ENCODE results near the gene ARL5A. TPM values are rescaled to one million over a fixed set of nuclear protein-coding genes. Genes with fewer than 3 reads are reported as not detected.

The ARL5A gene
- total and polyA plus RNA-seq, 9 of the 15 experiments (the other 6 are each of a cell fraction or from before 2014, with no cell fraction given) = 16.3 to 117 (median 88.4) TPM

GRCh38 chr2:151765760-151766410, 62.3 kb downstream of the ARL5A start:
- DNase-seq (ENCODE audit: extremely low read depth in 1 of 4, low spot score in 3 of 4) (no peak), FAIRE-seq (no peak), ATAC-seq (peak; percentile 10)
- peaks cover 16 to 54% of the 10 kb centered on the region in 2 experiments for H3K4me1 ChIP-seq (replicated peaks in 1 of 2; ENCODE audit: control insufficient read depth in 2 of 2, insufficient read depth in 2 of 2, low read length in 2 of 2)
- BruUV-seq (replicated peaks) = no TSS peak
- in situ Hi-C loops (cut with MboI) = no loop called here
- H3K4me3 ChIP-seq = no peak overlapping the region
- H4K20me1 ChIP-seq (replicated peaks; ENCODE audit: control insufficient read depth, insufficient read depth, low read length) = no peaks in the 10 kb centered on the region
- H3K36me3 ChIP-seq (ENCODE audit: control insufficient read depth, insufficient read depth, low read length) = no peaks in the 10 kb centered on the region; the same call in 2 of the 3 replicates
- CTCF ChIA-PET (ENCODE audit: low intra/inter-chr PET ratio) = no interaction called here
- H3K9me1 ChIP-seq (ENCODE audit: control insufficient read depth, insufficient read depth, low read length) = peaks cover 5% of the 10 kb centered on the region
- H3K4me2 ChIP-seq (ENCODE audit: insufficient read depth, low read length) = peak overlapping the region; percentile 36; the same call in 1 of the 2 replicates
- H3K27ac ChIP-seq (ENCODE audit: extremely low read depth, low read depth, low read length) = peak overlapping the region; percentile 78
- H3K79me2 ChIP-seq (ENCODE audit: control insufficient read depth, insufficient read depth, low read length) = no peaks in the 10 kb centered on the region
- peak overlapping the region; percentile 45 to 58; a peak in 3 of 4 replicates for H3K9ac ChIP-seq (ENCODE audit: insufficient read depth in 1 of 2, low read depth in 2 of 2, low read length in 2 of 2)
- no peaks in the 10 kb centered on the region for H3K27me3 ChIP-seq (ENCODE audit: control insufficient read depth in 2 of 2, insufficient read depth in 2 of 2, low read length in 2 of 2)
- intact Hi-C loops (cut with micrococcal nuclease) = no loop called here
- no peaks in the 10 kb centered on the region for H3K9me3 ChIP-seq (replicated peaks; ENCODE audit: control insufficient read depth, insufficient read depth, low read depth, low read length)
- H2AFZ ChIP-seq (ENCODE audit: low read depth, low read length) = peak overlapping the region; percentile 78
- POLR2A ChIA-PET = interaction anchor here (0.5 to 3.6 kb wide), 8 partner anchors 10 to 1259 kb away, joined by 3 to 16 read pairs (median 3); no protein-coding TSS in a partner anchor
- 69% methylated on average over 10 of the region's 10 CpGs for WGBS (ENCODE audit: insufficient coverage, low coverage, missing lambda C conversion rate)
- TF ChIP-seq, protein P1, sequence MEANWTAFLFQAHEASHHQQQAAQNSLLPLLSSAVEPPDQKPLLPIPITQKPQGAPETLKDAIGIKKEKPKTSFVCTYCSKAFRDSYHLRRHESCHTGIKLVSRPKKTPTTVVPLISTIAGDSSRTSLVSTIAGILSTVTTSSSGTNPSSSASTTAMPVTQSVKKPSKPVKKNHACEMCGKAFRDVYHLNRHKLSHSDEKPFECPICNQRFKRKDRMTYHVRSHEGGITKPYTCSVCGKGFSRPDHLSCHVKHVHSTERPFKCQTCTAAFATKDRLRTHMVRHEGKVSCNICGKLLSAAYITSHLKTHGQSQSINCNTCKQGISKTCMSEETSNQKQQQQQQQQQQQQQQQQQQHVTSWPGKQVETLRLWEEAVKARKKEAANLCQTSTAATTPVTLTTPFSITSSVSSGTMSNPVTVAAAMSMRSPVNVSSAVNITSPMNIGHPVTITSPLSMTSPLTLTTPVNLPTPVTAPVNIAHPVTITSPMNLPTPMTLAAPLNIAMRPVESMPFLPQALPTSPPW (CRISPR knock-in tag; IDR thresholded peaks at IDR 0.05) = 0 out of 2 replicates have a peak, but pooled peaks have one; percentile 18
- TF ChIP-seq ZNF584 (CRISPR knock-in tag; IDR thresholded peaks at IDR 0.05; ENCODE audit: low read depth) (peak; percentile 12; the same call in 1 of the 2 replicates), PML (IDR thresholded peaks at IDR 0.05; ENCODE audit: low read length) (no peak), ZNF282 (CRISPR knock-in tag; IDR thresholded peaks at IDR 0.05) (no peak), ERF (CRISPR knock-in tag; IDR thresholded peaks at IDR 0.05) (0 out of 2 replicates have a peak, but pooled peaks have one; percentile 17), ZBTB33 (CRISPR knock-in tag; IDR thresholded peaks at IDR 0.05) (peak; percentile 1; the same call in 1 of the 2 replicates), ZNF445 (CRISPR knock-in tag; IDR thresholded peaks at IDR 0.05; ENCODE audit: low read depth) (no peak), ZNF589 (CRISPR knock-in tag; IDR thresholded peaks at IDR 0.05; ENCODE audit: low read depth) (0 out of 2 replicates have a peak, but pooled peaks have one; percentile 71)
- TF ChIP-seq, protein P2, sequence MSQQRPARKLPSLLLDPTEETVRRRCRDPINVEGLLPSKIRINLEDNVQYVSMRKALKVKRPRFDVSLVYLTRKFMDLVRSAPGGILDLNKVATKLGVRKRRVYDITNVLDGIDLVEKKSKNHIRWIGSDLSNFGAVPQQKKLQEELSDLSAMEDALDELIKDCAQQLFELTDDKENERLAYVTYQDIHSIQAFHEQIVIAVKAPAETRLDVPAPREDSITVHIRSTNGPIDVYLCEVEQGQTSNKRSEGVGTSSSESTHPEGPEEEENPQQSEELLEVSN (IDR thresholded peaks at IDR 0.05; ENCODE audit: borderline replicate concordance in 1 of 2, extremely low read depth in 1 of 2, insufficient read depth in 1 of 2, insufficient read length in 1 of 2, low read depth in 1 of 2, low read length in 1 of 2, poor library complexity in 1 of 2, severe bottlenecking in 1 of 2) = peak in 1 of 2 experiments; percentile 11

Measured in K562 (cell line).